Osteoblast (primary cell): Measurements from ENCODE around the gene BHLHA15. TPM values are rescaled to one million over a fixed set of nuclear protein-coding genes. Genes with fewer than 3 reads are reported as not detected.

Experiments used
- DNase-seq: peaks from one replicate; pipeline ENCODE4 v3.0.0; 2011; ENCODE audit warnings: low spot score, mixed read lengths; ENCODE audit not compliant: insufficient read length; ENCODE audit errors: missing footprints
- H2AFZ ChIP-seq: 2 replicates; pipeline ENCODE4 v1.6.0; 2011; ENCODE audit warnings: mild to moderate bottlenecking, low read length
- H3K27ac ChIP-seq: 2 replicates; pipeline ENCODE4 v1.5.1; 2011; ENCODE audit warnings: mild to moderate bottlenecking, low read depth, low read length, moderate library complexity
- H3K27me3 ChIP-seq: 2 replicates; pipeline ENCODE4 v1.6.0; 2012; ENCODE audit warnings: mild to moderate bottlenecking, control low read depth, inconsistent platforms, low read length, moderate library complexity; ENCODE audit not compliant: insufficient read depth
- H3K36me3 ChIP-seq: 2 replicates; pipeline ENCODE4 v1.5.1; 2011; ENCODE audit warnings: mild to moderate bottlenecking, low read length, control low read depth, moderate library complexity; ENCODE audit not compliant: insufficient read depth
- H3K4me1 ChIP-seq: 2 replicates; pipeline ENCODE4 v1.5.1; 2011; ENCODE audit warnings: mild to moderate bottlenecking, low read length, control low read depth, moderate library complexity; ENCODE audit not compliant: insufficient read depth
- H3K4me2 ChIP-seq: 2 replicates; pipeline ENCODE4 v1.6.0; 2011; ENCODE audit warnings: mild to moderate bottlenecking, low read length; ENCODE audit not compliant: insufficient read depth
- H3K4me3 ChIP-seq: fragments of 200-600 bp; sonication (generic); 3 replicates; pipeline ENCODE4 v1.5.1; 2012; ENCODE audit warnings: mild to moderate bottlenecking, low read length, inconsistent platforms; ENCODE audit not compliant: insufficient read depth
- H3K79me2 ChIP-seq: 2 replicates; pipeline ENCODE4 v1.6.0; 2012; ENCODE audit warnings: mild to moderate bottlenecking, low read length, control low read depth, inconsistent platforms; ENCODE audit not compliant: insufficient read depth
- H3K9me3 ChIP-seq: 2 replicates; pipeline ENCODE4 v1.5.1; 2011; ENCODE audit warnings: low read depth, low read length, control low read depth
- H4K20me1 ChIP-seq: 2 replicates; pipeline ENCODE4 v1.6.0; 2012; ENCODE audit warnings: mild to moderate bottlenecking, low read length, control low read depth; ENCODE audit not compliant: insufficient read depth
- CTCF ChIP-seq: IDR thresholded peaks from 2 replicates; pipeline ENCODE4 v1.5.1; 2011; ENCODE audit warnings: mild to moderate bottlenecking, low read depth, low read length, moderate library complexity; ENCODE audit errors: extremely low read depth
- total RNA-seq: library from RNA; depleted of rRNA; stranded (reverse); fragments of >200 nt; gene quantifications from 2 replicates; pipeline ENCODE4 v1.2.3, GENCODE V29; 2012

Gene BHLHA15
- total RNA-seq, 1 donor = not detected

- peak within 1 kb of the TSS; percentile 63 for H3K27ac ChIP-seq
- peaks cover 52% of the 10 kb centered on the region for H3K79me2 ChIP-seq
- no peak for TF ChIP-seq CTCF
Measured at GRCh38 chr7:98251601-98252424, 40.6 kb downstream of the BHLHA15 start, which contains the start of gene TECPR1. TSS of gene TECPR1 (minus strand) at chr7:98252232. CDS start at chr7:98246146, 6,086 bp downstream.

GRCh38 chr7:98252425-98253054 lies 41.3 kb downstream of the BHLHA15 start:
- peak; percentile 66 for DNase-seq
- H3K27me3 ChIP-seq = no peaks in the 10 kb centered on the region
- peak overlapping the region; percentile 63 for H3K27ac ChIP-seq
- H2AFZ ChIP-seq = peak overlapping the region; percentile 97
- peaks cover 13% of the 10 kb centered on the region for H3K36me3 ChIP-seq
- H3K9me3 ChIP-seq = no peaks in the 10 kb centered on the region
- H3K4me1 ChIP-seq = peaks cover 16% of the 10 kb centered on the region
- peaks cover 53% of the 10 kb centered on the region for H3K79me2 ChIP-seq
- H4K20me1 ChIP-seq = no peaks in the 10 kb centered on the region
- TF ChIP-seq CTCF = no peak
- H3K4me3 ChIP-seq = peak overlapping the region; percentile 95
- peak overlapping the region; percentile 97 for H3K4me2 ChIP-seq

More at GRCh38 chr7:98251601-98252424, 40.6 kb downstream of the BHLHA15 start, which contains the start of gene TECPR1:
- peak; percentile 100 for DNase-seq
- peak within 1 kb of the TSS; percentile 95 for H3K4me3 ChIP-seq
- H2AFZ ChIP-seq = peak within 1 kb of the TSS; percentile 97
- peaks cover 16% of the 10 kb centered on the region for H3K4me1 ChIP-seq
- H3K9me3 ChIP-seq = no peaks in the 10 kb centered on the region
- H3K4me2 ChIP-seq = peak within 1 kb of the TSS; percentile 97
- no peaks in the 10 kb centered on the region for H3K27me3 ChIP-seq
- H3K36me3 ChIP-seq = peaks cover 10% of the 10 kb centered on the region
- no peaks in the 10 kb centered on the region for H4K20me1 ChIP-seq

- no peak for TF ChIP-seq CTCF
- H3K9me3 ChIP-seq = no peaks in the 10 kb centered on the region
- no peak for DNase-seq
- H3K27ac ChIP-seq = no peak overlapping the region
- no peak overlapping the region for H3K4me3 ChIP-seq
- H2AFZ ChIP-seq = no peak overlapping the region
- peaks cover 13% of the 10 kb centered on the region for H3K36me3 ChIP-seq
- peaks cover 54% of the 10 kb centered on the region for H3K79me2 ChIP-seq
- peaks cover 16% of the 10 kb centered on the region for H3K4me1 ChIP-seq
- no peaks in the 10 kb centered on the region for H4K20me1 ChIP-seq
- no peak overlapping the region for H3K4me2 ChIP-seq
- no peaks in the 10 kb centered on the region for H3K27me3 ChIP-seq
Measured at GRCh38 chr7:98254516-98254915, 43.3 kb downstream of the BHLHA15 start.
